ENCODE results near the gene ADSS1.

Gene ADSS1

DNA sequence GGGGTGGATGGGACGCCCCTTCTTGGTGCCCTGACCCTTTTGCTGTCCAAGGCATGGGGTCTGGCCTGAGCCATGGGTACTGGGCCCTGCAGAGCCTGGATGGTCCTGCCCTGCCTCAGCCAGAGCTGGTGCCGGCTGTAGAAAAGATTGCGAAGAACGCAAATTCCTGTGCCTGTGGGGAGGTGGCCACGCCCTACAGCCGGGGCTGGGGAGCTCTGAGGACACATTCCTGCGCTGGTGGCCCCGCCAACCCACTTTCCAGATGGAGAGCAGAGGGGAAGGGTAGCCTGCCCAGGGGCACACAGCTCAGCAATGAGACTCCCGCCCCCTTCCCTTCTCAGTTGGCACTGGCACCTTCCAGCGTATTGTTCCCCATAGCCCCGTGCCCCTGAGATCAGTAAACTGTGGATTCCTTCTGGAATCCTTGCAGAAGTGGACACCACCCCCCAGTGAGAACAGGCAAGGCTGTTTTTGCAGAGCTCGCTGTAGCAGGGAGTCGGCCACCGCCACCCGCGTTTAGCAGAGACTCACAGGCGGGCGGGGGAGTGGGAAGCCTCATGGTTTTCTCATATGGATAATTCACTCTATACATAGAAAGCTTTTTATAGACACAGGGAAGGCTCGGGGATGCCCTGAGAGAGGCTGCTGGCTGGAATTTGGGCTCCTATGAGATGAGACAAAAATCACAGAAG lies 26.0 kb upstream of the ADSS1 start:
- FAIRE-seq (no peak), DNase-seq (ENCODE audit: insufficient read length, low spot score) (no peak)

DNA sequence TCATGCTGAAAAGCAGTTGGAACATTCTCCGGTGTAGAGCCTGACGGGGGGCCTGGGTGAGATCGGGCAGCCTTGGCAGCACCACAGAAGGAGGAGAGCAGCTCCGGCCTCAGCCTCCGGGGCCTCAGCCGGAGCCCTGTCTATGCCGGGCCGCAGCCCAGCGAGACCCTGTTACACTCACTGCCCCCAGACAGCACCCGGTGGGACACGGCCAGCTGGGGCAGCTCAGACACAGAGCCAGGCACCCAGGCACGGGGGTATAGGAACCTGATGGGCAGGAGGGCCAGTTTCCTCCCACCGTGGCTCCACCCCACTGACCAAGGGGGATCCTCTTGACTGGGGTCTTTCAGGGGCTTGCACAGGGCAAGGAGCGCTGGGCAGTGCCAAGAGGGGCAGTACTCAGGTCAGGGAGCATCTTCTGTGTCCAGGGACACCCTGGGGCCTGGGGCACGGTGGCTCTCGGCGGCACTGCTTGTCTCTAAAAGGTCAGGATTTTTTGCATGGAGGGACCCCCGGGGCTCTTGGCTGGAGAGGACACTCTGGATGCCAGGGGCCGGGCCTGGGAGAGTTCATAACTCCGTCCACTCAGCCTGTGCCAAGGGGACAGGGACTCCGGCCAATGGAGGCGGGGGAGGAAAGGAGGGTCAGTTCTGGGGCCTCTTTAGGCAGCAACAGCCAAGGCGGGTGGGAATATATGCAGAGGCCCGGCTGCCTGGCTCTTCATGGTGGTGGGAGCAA lies 25.2 kb upstream of the ADSS1 start:
- FAIRE-seq = no peak

DNA sequence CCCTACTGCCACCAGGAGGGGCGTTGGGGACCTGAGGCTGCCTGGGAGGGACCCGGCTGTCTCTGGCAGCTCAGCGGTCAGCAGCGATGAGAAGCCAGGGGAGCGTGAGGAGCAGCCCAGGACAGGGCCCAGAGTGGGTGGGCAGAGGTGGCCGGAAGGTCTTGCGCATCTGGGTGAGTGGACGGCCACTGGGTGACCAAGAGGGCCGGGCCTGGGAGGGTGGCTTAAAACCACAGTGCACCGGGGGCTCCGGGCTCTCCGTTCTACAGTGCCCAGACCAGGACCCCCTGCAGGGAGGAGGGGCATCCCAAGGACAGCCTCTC lies 24.6 kb upstream of the ADSS1 start:
- no peak for FAIRE-seq

More for the DNA sequence above, 25.2 kb upstream of the ADSS1 start:
- DNase-seq (ENCODE audit: insufficient read length, low spot score) = no peak

DNA sequence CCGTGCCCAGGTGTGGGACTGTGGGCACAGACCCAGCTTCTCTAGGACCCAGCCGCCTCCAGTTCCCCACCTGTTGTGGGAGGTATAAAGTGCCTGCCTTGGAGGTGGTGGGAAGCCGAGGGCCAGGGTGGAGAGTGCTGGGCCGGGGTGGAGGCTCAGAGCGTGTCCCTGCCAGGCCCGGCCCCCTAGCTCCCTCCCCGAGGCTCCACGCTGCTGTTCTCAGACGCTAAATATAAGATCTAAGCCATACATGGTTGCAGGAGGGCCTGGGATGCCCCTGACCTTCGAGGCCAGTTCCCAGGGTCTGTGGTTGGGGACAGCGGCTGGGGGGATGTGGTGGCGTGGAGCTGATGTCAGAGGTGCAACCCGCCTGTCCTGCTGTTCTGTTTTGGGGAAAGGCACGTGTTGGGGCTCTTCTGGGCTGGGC lies 23.8 kb upstream of the ADSS1 start:
- FAIRE-seq (no peak), DNase-seq (ENCODE audit: insufficient read length, low spot score) (no peak)

More for the DNA sequence above, 24.6 kb upstream of the ADSS1 start:
- DNase-seq (ENCODE audit: insufficient read length, low spot score) = no peak

DNA sequence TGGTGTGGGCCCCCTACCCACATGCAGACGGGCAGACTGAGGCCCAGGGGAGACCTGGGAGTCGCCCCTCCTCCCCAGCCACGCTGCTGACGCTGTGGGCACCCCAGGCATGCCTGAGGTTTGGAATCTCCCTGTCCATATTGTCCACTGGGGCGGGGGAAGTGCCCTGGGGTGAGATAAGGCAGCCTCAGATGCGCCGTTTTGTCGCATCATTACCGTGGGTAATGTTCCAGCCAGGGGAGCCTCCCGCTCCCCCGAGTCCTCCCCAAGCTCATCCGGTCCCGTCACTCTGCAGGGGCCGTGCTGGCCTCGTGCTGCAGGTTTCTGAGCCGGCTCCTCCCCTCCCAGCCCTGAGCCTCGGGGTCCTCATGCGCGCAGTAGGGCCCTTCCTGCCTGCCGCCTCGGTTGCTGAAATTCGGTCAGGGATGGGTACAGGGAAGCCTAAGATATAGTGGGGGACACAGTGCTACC lies 23.2 kb upstream of the ADSS1 start:
- FAIRE-seq (no peak), DNase-seq (ENCODE audit: insufficient read length, low spot score) (no peak)

DNA sequence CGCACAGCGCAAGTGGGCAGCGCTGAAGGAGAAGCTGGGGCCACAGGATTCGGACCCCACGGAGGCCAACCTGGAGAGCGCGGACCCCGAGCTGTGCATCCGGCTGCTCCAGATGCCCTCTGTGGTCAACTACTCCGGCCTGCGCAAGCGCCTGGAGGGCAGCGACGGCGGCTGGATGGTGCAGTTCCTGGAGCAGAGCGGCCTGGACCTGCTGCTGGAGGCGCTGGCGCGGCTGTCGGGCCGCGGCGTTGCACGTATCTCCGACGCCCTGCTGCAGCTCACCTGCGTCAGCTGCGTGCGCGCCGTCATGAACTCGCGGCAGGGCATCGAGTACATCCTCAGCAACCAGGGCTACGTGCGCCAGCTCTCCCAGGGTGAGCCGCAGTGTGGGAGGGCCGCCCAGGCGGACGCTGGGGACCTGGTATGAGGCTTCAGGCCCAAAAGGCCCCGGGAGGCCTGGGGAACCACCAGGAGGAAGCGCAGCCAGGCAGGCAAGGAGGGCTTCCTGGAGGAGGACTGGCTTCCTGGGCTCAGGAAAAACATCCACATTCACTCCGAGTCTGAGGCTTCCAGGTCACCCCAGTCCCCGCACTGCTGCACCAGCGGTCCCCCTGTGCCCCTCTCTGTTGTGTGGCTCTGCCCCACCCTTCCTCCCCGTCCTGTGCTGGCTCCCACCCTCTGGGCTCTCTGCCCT lies 22.5 kb upstream of the ADSS1 start:
- DNase-seq (ENCODE audit: insufficient read length, low spot score) = no peak
- FAIRE-seq = no peak

DNA sequence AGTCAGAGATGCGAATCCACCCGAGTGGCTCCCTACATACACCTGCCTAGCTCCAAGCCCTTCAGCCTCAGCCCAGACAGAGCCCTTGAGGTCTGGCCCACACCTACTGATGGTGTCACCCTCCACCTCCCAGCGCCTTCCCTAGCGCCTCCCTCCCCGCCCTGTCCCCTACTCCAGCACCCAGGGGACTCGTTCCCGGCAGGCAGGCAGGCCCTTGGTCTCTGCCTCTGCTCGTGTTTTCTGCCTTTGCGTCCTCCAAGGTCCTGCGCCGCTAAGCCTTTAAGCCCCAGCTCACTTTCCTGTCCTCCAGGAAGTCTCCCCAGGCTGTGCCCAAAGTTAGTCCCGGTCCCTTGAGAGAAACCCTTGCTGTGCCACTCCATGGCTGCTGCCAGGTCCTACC lies 21.9 kb upstream of the ADSS1 start:
- FAIRE-seq = no peak

DNA sequence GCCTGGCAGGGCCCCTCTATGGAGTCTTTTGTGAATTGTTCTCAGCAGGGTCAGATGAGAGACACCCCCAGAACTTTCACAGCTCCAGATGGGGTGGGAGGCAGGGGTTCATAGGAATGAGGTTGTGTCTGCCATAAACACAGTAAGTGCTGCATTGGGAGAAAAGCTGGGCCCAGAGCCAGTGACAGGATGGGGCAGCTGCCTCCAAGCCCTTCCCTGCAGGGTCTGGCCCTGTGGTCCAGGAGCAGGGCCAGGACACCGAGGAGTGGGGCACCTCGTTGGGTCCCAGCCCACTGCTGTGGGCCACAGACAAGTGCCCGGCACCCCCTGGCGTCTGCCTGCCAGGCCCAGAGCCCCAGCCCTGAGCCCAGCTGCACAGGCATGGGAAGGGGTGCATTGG lies 21.4 kb upstream of the ADSS1 start:
- DNase-seq (ENCODE audit: insufficient read length, low spot score) = no peak
- FAIRE-seq = no peak

More for the DNA sequence above, 21.9 kb upstream of the ADSS1 start:
- no peak for DNase-seq (ENCODE audit: insufficient read length, low spot score)

DNA sequence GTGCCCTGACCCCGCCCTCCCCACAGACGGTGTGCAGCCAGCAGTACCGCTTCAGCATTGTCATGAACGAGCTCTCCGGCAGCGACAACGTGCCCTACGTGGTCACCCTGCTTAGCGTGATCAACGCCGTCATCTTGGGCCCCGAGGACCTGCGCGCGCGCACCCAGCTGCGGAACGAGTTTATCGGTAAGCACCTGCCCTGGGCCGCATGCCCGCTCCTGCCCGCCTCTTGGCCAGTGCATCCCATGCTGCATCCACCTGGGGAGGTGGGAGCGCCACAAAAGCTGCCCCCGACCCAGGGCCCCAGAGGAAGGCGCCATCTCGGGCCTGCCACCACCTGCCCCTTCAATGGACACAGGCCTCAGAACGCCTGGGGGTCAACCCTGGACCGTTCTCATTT lies 20.8 kb upstream of the ADSS1 start:
- no peak for DNase-seq (ENCODE audit: insufficient read length, low spot score)
- no peak for FAIRE-seq

DNA sequence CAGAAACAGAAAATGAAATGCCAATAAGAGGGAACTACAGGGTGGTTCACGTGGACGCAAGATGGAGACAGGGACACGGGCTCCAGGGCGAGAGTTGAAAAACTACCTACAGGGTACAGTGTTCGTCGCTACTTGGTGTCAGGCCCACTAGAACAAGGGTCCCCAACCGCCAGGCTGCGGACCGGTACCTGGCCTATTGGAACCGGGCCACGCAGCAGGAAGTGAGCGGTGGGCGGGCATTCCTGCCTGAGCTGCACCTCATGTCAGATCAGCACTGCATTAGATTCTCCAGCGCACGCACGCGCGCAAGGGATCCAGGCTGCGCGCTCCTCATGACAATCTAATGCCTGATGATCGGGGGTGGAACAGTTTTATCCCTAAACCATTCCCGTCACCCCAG lies 19.8 kb upstream of the ADSS1 start:
- FAIRE-seq = no peak
- DNase-seq (ENCODE audit: insufficient read length, low spot score) = no peak

DNA sequence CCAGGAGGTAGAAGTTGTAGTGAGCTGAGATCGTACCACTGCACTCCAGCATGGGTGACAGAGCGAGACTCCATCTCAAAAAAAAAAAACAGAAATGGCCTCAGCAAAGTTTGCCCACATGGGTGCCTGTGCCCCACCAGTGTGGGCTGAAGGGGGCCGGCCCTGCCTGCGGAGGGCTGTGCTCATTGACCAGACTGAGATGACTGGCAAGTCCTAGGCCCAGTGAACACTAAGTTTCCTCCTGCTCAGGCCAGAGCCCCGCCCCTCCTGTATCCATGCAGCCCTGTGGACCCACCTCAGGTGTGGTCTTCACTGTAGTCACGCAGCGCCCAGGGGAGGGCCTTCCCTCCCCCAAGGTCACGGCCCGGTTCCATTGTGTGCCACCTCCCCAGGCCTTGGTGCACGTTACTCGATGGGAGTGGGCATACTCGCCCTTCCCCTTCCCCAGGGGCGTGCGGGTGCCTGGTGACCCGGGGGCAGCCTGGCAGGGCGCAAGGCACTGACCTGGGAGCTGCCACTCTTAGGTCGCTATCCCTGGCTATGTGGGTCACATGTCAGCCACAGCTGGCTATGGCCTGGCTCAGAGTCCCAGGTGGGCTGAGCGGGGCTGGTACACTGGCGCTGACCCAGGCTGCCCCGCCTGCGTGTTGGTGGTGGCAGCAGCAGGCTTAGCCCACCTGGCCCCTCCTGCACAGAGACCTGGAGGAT lies 18.5 kb upstream of the ADSS1 start:
- FAIRE-seq (no peak), DNase-seq (ENCODE audit: insufficient read length, low spot score) (no peak)

DNA sequence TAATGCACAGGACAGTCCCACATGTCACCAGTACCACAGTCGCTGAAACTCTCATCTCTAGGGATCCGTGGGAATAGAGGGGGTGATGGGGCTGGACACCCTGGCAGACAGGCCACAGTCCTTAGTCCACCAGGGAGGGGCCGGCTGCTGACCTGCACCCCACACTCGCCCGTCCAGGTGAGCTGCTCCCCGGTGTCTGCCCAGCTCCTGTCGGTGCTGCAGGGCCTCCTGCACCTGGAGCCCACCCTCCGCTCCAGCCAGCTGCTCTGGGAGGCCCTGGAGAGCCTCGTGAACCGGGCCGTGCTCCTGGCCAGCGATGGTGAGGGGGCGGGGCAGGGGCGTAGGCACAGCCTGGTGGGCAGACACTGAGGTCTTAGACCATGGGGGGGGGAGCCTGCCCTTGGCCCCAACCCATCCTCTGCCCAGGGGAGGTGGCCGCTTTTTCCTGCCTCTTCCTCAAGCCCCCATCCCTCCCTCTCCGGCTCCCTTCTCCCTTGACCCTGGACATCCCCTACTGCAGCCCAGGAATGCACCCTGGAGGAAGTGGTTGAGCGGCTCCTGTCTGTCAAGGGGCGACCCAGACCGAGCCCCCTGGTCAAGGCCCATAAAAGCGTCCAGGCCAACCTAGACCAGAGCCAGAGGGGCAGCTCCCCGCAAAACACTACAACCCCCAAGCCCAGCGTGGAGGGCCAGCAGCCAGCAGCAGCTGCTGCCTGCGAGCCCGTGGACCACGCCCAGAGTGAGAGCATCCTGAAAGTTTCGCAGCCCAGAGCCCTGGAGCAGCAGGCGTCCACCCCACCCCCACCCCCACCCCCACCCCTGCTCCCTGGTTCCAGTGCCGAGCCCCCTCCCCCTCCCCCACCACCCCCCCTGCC lies 17.1 kb upstream of the ADSS1 start:
- FAIRE-seq (no peak), DNase-seq (ENCODE audit: insufficient read length, low spot score) (no peak)

DNA sequence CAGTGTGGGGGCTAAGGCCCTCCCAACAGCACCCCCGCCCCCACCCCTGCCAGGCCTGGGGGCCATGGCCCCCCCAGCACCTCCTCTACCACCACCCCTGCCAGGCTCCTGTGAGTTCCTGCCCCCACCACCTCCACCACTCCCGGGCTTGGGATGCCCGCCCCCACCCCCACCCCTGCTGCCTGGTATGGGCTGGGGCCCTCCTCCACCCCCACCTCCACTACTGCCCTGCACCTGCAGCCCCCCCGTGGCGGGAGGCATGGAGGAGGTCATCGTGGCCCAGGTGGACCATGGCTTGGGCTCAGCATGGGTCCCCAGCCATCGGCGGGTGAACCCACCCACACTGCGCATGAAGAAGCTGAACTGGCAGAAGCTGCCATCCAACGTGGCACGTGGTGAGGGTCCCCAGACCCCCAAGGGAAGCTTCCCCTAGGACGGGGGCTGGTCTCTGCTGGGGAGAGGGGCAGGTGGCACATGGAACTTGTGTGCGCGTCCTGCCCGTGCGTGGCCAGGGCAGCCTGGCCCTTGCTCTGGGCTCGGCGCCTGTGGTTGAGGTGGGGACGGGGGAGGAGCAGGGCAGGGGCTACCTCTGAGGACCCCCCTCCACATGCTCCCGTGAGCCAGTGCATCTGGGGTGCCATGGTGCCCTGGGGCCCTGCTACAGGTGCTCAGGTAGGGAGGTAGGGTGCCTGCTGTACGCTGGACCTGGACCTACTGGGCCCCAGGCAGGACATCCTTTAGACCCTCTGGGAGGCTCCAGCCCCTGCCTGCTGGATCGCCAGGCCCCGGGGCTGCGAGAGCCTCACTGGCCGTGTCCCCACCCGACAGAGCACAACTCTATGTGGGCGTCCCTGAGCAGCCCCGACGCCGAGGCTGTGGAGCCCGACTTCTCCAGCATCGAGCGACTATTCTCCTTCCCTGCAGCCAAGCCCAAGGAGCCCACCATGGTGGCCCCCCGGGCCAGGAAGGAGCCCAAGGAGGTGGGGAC lies 16.1 kb upstream of the ADSS1 start:
- DNase-seq (ENCODE audit: insufficient read length, low spot score) (no peak), FAIRE-seq (no peak)

DNA sequence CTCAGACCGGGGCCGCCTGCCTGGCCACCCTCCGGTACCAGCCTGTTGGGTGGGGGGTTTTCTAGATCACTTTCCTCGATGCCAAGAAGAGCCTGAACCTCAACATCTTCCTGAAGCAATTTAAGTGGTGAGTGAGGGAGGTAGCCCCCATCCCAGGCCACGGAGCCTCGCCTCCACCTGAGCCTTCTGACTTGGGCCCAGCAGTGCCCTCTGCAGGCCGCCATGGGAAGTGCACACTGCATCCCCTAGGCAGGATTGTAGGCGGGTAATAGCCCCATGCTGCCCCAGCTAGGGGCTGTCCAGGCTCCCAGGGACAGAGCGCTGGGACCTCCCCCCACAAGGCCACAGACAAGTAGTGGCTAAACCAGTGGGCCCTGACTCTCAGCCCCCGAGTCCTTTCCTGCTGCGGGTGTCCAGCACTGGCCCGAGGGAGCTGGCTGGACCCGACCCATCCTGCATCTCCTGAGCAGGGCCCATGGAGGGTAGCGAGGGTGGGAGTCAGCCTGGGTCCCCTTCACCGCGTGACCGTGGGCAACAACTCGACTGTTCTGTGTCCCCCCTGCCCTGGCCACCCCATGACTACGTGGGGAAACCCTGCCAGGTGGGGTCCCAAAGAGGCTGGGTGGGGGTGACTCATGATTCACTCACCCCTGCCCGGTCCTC lies 15.3 kb upstream of the ADSS1 start:
- peak; percentile 98 for FAIRE-seq
- peak; percentile 87 for DNase-seq (ENCODE audit: insufficient read length, low spot score)

DNA sequence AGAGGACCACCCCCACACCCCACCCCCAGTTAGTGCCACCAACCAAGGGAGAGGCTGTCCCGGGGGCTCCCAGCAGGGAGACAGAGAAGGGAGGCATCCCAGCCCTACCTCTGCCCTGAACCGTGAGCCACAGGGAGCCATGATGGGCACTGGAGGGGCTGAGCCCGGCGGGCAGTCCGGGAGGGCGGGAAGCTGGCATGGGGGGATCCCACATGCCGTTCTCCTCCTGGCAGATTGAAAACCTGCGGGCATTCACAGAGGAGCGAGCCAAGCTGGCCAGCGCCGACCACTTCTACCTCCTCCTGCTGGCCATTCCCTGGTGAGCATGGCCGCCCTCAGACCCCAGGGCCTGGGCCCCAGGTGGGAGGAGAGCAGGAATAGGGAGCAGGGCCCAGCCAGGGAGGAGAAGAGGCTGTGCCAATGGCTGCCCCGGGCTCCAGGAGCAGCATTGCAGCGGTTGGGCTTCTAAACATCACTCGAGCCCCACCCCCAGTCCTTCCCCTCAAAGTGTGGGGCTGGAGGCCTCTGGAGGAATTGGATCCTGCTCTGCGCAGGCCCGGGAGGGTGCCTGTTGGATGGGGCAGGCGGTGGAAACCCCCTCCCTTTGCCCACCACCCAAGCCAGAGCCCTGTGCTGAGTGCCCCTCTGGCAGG lies 14.5 kb upstream of the ADSS1 start:
- DNase-seq (ENCODE audit: insufficient read length, low spot score) (no peak), FAIRE-seq (no peak)

DNA sequence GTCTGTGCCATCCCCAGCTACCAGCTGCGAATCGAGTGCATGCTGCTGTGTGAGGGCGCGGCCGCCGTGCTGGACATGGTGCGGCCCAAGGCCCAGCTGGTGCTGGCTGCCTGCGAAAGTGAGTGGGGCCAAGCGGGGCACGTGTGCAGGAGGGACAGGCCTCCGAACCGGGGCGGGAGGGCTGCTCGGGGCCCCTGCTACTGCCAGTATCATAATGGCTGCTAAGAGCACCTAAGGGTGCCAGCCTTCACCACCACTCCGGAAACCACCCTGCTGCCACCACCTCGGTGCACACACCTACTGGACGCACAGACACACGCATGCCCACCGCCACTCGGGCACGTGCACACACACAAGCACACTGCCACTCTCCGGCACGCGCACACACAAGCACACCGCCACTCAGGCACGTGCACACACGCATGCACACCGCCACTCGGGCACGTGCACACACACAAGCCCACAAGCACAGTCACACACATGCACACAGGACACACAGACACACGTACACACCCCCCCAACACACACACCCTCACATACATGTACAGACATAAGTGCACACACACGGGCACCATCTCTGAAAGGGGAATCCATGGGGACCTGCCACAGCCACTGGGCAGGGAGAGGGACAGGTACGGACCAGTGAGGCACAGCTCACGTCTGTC lies 13.8 kb upstream of the ADSS1 start:
- DNase-seq (ENCODE audit: insufficient read length, low spot score) = no peak
- peak; percentile 86 for FAIRE-seq

Measured in HTR-8/SVneo (cell line).